ENCODE measurements around the gene STIM1. TPM values are rescaled to one million over a fixed set of nuclear protein-coding genes. Genes with fewer than 3 reads are reported as not detected.

The STIM1 gene
- total RNA-seq, 1 experiment from 2014 or later = 15.2 TPM

DNA sequence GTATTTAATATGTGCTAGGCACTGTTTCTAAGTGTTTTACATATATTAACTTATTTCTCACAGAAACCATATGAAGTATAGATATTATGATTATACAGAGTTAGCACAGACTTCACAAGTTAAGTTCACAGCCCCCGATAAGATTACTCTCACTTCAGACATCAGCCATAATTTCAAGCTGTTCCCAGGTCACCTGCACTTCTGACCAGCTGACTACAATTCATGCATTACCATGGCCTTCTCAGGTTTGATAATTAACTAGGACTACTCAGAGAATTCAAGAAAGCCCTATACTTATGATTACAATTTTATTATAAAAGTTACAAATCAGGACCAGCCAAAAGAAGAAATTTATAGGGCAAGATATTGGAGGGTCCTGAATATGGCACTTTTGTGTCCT, 170.9 kb downstream of the STIM1 start:
- no peak overlapping the region for H3K4ac ChIP-seq (ENCODE audit: low read depth, low read length)
- no peak overlapping the region for H2BK5ac ChIP-seq (ENCODE audit: insufficient read length, low read length)
- H3K27ac ChIP-seq (ENCODE audit: insufficient read length, low read depth, low read length) = no peak overlapping the region
- no peaks in the 10 kb centered on the region for H4K20me1 ChIP-seq (ENCODE audit: control insufficient read depth, insufficient read depth, insufficient read length)
- H3K9ac ChIP-seq (ENCODE audit: extremely low read depth, insufficient read length, low read length) = no peak overlapping the region
- H3K9me3 ChIP-seq (ENCODE audit: control insufficient read depth, low read depth, low read length) = no peaks in the 10 kb centered on the region
- no peaks in the 10 kb centered on the region for H3K23me2 ChIP-seq (ENCODE audit: insufficient read length, low read depth, low read length, poor library complexity, severe bottlenecking)
- no peak overlapping the region for H2AK5ac ChIP-seq (ENCODE audit: insufficient read length, low read length)
- H2BK20ac ChIP-seq (ENCODE audit: low read depth, low read length, poor library complexity, severe bottlenecking) = no peak overlapping the region
- Mint-ChIP-seq H3K27me3 (ENCODE audit: low read depth) (no peaks in the 10 kb centered on the region), H3K4me3 (no peak overlapping the region), H3K9me3 (peaks cover 0 to 9% of the 10 kb centered on the region in 2 experiments; a peak in 3 of 5 replicates), H3K4me1 (no peaks in the 10 kb centered on the region), H3K27ac (no peak overlapping the region), H3K36me3 (ENCODE audit: insufficient read depth in 1 of 3, low read depth in 3 of 3) (peaks cover 2 to 9% (median 6%) of the 10 kb centered on the region in 3 experiments; a peak in 4 of 7 replicates)
- WGBS (ENCODE audit: extremely low coverage, insufficient read length, low lambda C conversion rate) = no CpG with 5 or more reads among the region's 1 CpG
- H3K23ac ChIP-seq (ENCODE audit: insufficient read length, low read depth, low read length) = no peak overlapping the region
- no peaks in the 10 kb centered on the region for H3K4me1 ChIP-seq (ENCODE audit: insufficient read depth, low read length)
- no peak overlapping the region for H3K4me2 ChIP-seq (ENCODE audit: insufficient read depth, insufficient read length, low read length)
- no peak overlapping the region for H2BK120ac ChIP-seq (ENCODE audit: low read depth, low read length, poor library complexity, severe bottlenecking)
- H4K5ac ChIP-seq (ENCODE audit: insufficient read length, low read depth, low read length) = no peak overlapping the region
- no peak for DNase-seq
- no peaks in the 10 kb centered on the region for H3K79me2 ChIP-seq (ENCODE audit: insufficient read depth, low read length)
- H2BK12ac ChIP-seq (ENCODE audit: insufficient read length, low read depth, low read length) = no peak overlapping the region
- no peak overlapping the region for H4K8ac ChIP-seq (replicated peaks; ENCODE audit: insufficient read length, low read depth, low read length)
- no peak overlapping the region for H4K91ac ChIP-seq (ENCODE audit: insufficient read length, low read depth, low read length)
- no peaks in the 10 kb centered on the region for H3K27me3 ChIP-seq (ENCODE audit: insufficient read depth, low read length)
- H3K14ac ChIP-seq (ENCODE audit: insufficient read depth, low read length) = no peak overlapping the region
- no peak overlapping the region for H2AFZ ChIP-seq (ENCODE audit: low read length)
- no peak overlapping the region for H3K56ac ChIP-seq (ENCODE audit: insufficient read length, low read depth, low read length)
- no peaks in the 10 kb centered on the region for H3K79me1 ChIP-seq (ENCODE audit: insufficient read depth, low read depth, low read length, poor library complexity, severe bottlenecking)
- TF ChIP-seq, protein P1, sequence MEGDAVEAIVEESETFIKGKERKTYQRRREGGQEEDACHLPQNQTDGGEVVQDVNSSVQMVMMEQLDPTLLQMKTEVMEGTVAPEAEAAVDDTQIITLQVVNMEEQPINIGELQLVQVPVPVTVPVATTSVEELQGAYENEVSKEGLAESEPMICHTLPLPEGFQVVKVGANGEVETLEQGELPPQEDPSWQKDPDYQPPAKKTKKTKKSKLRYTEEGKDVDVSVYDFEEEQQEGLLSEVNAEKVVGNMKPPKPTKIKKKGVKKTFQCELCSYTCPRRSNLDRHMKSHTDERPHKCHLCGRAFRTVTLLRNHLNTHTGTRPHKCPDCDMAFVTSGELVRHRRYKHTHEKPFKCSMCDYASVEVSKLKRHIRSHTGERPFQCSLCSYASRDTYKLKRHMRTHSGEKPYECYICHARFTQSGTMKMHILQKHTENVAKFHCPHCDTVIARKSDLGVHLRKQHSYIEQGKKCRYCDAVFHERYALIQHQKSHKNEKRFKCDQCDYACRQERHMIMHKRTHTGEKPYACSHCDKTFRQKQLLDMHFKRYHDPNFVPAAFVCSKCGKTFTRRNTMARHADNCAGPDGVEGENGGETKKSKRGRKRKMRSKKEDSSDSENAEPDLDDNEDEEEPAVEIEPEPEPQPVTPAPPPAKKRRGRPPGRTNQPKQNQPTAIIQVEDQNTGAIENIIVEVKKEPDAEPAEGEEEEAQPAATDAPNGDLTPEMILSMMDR (conservative IDR thresholded peaks at IDR 0.05) = no peak
- H3T11ph ChIP-seq (ENCODE audit: low read length) = no peak overlapping the region
- H2BK15ac ChIP-seq (ENCODE audit: low read depth, low read length) = no peak overlapping the region
- H3K18ac ChIP-seq (ENCODE audit: insufficient read length, low read depth, low read length) = no peak overlapping the region

Measured in H9 (cell line).